DND-41 (cell line): Measurements from ENCODE around the gene DFFB.

Experiments
- CTCF ChIP-seq: IDR thresholded peaks from 2 replicates; pipeline ENCODE4 v1.5.1; 2012; ENCODE audit warnings: borderline replicate concordance, low read length, moderate library complexity, mild to moderate bottlenecking; ENCODE audit not compliant: poor library complexity, severe bottlenecking; ENCODE audit errors: extremely low read depth
- EZH2 ChIP-seq: IDR thresholded peaks from 3 replicates; pipeline ENCODE4 v1.6.1; 2012; ENCODE audit warnings: borderline replicate concordance, low read depth, mild to moderate bottlenecking, moderate library complexity, low read length, inconsistent platforms; ENCODE audit not compliant: severe bottlenecking

DNA sequence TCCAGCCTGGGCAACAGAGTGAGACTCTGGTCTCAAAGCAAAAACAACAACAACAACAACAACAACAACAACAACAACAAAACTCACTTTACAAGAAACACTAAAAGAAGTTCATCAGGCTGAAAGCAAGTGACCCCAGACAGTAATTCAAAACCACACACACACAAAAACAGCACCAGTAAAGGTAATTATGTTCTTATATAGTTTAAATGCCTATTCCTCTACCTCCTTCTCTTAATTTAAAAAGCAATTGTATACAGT, 41.1 kb downstream of the DFFB start:
- TF ChIP-seq CTCF (no peak), EZH2 (no peak)
